ENCODE data around the gene ITGA11. TPM values are rescaled to one million over a fixed set of nuclear protein-coding genes. Genes with fewer than 3 reads are reported as not detected.

ITGA11 gene
- total and polyA plus RNA-seq, 2 donors (not counting 1 experiment from before 2014, with no cell fraction given) = 21.5 to 29.6 TPM

DNA sequence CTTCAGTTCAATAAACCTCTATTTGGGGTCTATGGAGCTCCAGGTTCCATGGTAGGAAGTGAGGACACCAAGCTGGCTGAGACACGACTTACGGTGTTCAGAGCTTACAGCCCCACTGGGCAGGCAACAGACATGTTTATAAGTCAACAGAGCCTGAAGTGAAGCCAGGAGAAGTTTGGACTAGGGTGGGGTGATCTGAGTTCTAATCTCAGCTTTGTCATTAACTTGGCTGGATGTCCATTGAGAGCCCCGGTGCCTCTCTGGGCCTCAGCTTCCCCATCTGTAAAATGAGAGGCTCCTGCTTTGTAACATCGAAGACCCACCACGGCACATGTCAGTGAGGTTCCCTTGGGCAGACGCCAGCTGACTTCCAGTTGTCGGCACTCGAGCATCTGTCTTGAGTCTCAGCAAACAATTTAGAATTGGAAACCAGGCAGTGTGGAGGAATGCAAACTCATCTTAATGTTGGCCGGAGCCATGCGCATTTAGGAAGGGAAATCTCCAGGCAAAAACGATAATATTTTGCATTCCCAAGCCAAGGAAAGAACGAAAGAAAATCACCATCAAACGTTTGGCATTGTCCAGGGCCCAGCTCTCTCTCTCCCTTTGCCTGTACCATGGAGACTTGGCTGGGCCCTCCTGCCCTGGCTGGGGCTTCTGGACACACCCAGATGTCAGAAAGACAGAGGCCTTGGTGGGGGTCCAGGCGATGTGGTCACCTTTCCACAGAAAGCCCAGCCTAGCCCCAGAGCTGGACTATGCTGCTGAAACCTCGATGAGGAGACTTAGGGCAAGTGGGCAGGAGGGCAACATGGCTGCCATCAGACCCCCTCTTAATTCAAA lies 18.4 kb downstream of the ITGA11 start:
- H3K4me1 ChIP-seq (ENCODE audit: control insufficient read depth, extremely low read depth, insufficient read depth, low read length) = no peaks in the 10 kb centered on the region
- H3K36me3 ChIP-seq (ENCODE audit: control insufficient read depth, insufficient read depth, low read length) = no peaks in the 10 kb centered on the region
- no peak for DNase-seq (ENCODE audit: low read depth in 2 of 2)
- TF ChIP-seq, protein P1, sequence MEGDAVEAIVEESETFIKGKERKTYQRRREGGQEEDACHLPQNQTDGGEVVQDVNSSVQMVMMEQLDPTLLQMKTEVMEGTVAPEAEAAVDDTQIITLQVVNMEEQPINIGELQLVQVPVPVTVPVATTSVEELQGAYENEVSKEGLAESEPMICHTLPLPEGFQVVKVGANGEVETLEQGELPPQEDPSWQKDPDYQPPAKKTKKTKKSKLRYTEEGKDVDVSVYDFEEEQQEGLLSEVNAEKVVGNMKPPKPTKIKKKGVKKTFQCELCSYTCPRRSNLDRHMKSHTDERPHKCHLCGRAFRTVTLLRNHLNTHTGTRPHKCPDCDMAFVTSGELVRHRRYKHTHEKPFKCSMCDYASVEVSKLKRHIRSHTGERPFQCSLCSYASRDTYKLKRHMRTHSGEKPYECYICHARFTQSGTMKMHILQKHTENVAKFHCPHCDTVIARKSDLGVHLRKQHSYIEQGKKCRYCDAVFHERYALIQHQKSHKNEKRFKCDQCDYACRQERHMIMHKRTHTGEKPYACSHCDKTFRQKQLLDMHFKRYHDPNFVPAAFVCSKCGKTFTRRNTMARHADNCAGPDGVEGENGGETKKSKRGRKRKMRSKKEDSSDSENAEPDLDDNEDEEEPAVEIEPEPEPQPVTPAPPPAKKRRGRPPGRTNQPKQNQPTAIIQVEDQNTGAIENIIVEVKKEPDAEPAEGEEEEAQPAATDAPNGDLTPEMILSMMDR (conservative IDR thresholded peaks at IDR 0.05 in 1 of 2, IDR thresholded peaks at IDR 0.05 in 1 of 2; ENCODE audit: low read depth in 1 of 2, low read length in 2 of 2) = no peak
- no peak for TF ChIP-seq EZH2 (IDR thresholded peaks at IDR 0.05; ENCODE audit: low read length, missing control alignments)
- no peak overlapping the region for H3K4me2 ChIP-seq (ENCODE audit: extremely low read depth, insufficient read depth, low read length)
- H3K27ac ChIP-seq (ENCODE audit: insufficient read depth, low read length) = no peak overlapping the region
- H3K27me3 ChIP-seq (ENCODE audit: control insufficient read depth, insufficient read depth, low read length) = peaks cover 2% of the 10 kb centered on the region
- H3K79me2 ChIP-seq (ENCODE audit: control insufficient read depth, insufficient read depth, low read length) = no peaks in the 10 kb centered on the region
- no peak overlapping the region for H2AFZ ChIP-seq (ENCODE audit: low read length)
- H3K4me3 ChIP-seq (replicated peaks in 1 of 4; ENCODE audit: control extremely low read depth in 1 of 4, insufficient read depth in 1 of 4, low read depth in 3 of 4, low read length in 4 of 4) = no peak overlapping the region
- no peaks in the 10 kb centered on the region for H3K9me3 ChIP-seq (ENCODE audit: control insufficient read depth, insufficient read depth, low read depth, low read length)
- H3K9ac ChIP-seq (ENCODE audit: insufficient read depth, low read length) = no peak overlapping the region
- no peaks in the 10 kb centered on the region for H4K20me1 ChIP-seq (ENCODE audit: control insufficient read depth, extremely low read depth, insufficient read depth, low read length)

GRCh38 chr15:68412218-68412617 lies 19.7 kb downstream of the ITGA11 start:
- no peak overlapping the region for H3K9ac ChIP-seq (ENCODE audit: insufficient read depth, low read length)
- no peak for DNase-seq (ENCODE audit: low read depth in 2 of 2)
- H3K27me3 ChIP-seq (ENCODE audit: control insufficient read depth, insufficient read depth, low read length) = peaks cover 2% of the 10 kb centered on the region
- H3K4me3 ChIP-seq (replicated peaks in 1 of 4; ENCODE audit: control extremely low read depth in 1 of 4, insufficient read depth in 1 of 4, low read depth in 3 of 4, low read length in 4 of 4) = no peak overlapping the region
- H3K36me3 ChIP-seq (ENCODE audit: control insufficient read depth, insufficient read depth, low read length) = no peaks in the 10 kb centered on the region
- H2AFZ ChIP-seq (ENCODE audit: low read length) = no peak overlapping the region
- H3K4me2 ChIP-seq (ENCODE audit: extremely low read depth, insufficient read depth, low read length) = no peak overlapping the region
- no peaks in the 10 kb centered on the region for H3K4me1 ChIP-seq (ENCODE audit: control insufficient read depth, extremely low read depth, insufficient read depth, low read length)
- H4K20me1 ChIP-seq (ENCODE audit: control insufficient read depth, extremely low read depth, insufficient read depth, low read length) = no peaks in the 10 kb centered on the region
- H3K79me2 ChIP-seq (ENCODE audit: control insufficient read depth, insufficient read depth, low read length) = no peaks in the 10 kb centered on the region
- no peak overlapping the region for H3K27ac ChIP-seq (ENCODE audit: insufficient read depth, low read length)
- H3K9me3 ChIP-seq (ENCODE audit: control insufficient read depth, insufficient read depth, low read depth, low read length) = no peaks in the 10 kb centered on the region
- no peak for TF ChIP-seq EZH2 (IDR thresholded peaks at IDR 0.05; ENCODE audit: low read length, missing control alignments)
- TF ChIP-seq, protein P1 (conservative IDR thresholded peaks at IDR 0.05 in 1 of 2, IDR thresholded peaks at IDR 0.05 in 1 of 2; ENCODE audit: low read depth in 1 of 2, low read length in 2 of 2) = no peak

DNA sequence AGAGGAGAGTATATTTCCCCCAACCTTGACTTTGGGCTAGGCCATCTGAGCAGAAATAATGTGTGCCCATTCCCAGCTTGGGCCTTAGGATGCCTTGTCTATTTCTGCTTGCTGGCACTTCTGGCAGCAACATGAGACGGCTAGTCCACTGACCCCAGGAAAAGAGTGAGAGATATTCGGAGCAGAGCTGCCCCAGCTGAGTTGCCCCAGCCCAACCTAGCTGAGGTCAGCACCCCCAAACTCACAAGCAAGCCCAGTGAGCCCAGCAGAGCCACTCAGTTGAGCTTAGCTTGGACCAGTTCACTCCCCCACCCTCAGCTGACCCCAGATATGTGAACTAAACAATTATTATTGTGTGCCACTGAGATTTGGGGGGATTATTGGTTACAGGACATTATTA lies 20.2 kb downstream of the ITGA11 start:
- no peak for DNase-seq (ENCODE audit: low read depth in 2 of 2)
- Histone ChIP-seq H3K27me3 (ENCODE audit: control insufficient read depth, insufficient read depth, low read length) (peaks cover 2% of the 10 kb centered on the region), H2AFZ (ENCODE audit: low read length) (no peak overlapping the region), H3K27ac (ENCODE audit: insufficient read depth, low read length) (no peak overlapping the region), H3K4me2 (ENCODE audit: extremely low read depth, insufficient read depth, low read length) (no peak overlapping the region), H3K36me3 (ENCODE audit: control insufficient read depth, insufficient read depth, low read length) (no peaks in the 10 kb centered on the region), H3K4me3 (replicated peaks in 1 of 4; ENCODE audit: control extremely low read depth in 1 of 4, insufficient read depth in 1 of 4, low read depth in 3 of 4, low read length in 4 of 4) (no peak overlapping the region), H3K79me2 (ENCODE audit: control insufficient read depth, insufficient read depth, low read length) (no peaks in the 10 kb centered on the region), H4K20me1 (ENCODE audit: control insufficient read depth, extremely low read depth, insufficient read depth, low read length) (no peaks in the 10 kb centered on the region), H3K9ac (ENCODE audit: insufficient read depth, low read length) (no peak overlapping the region), H3K9me3 (ENCODE audit: control insufficient read depth, insufficient read depth, low read depth, low read length) (no peaks in the 10 kb centered on the region), H3K4me1 (ENCODE audit: control insufficient read depth, extremely low read depth, insufficient read depth, low read length) (no peaks in the 10 kb centered on the region)
- TF ChIP-seq, protein P1 (conservative IDR thresholded peaks at IDR 0.05 in 1 of 2, IDR thresholded peaks at IDR 0.05 in 1 of 2; ENCODE audit: low read depth in 1 of 2, low read length in 2 of 2) = no peak
- TF ChIP-seq EZH2 (IDR thresholded peaks at IDR 0.05; ENCODE audit: low read length, missing control alignments) = no peak

All from fibroblast of lung (primary cell).